ENCODE measurements around the gene GRK1.
A peak's percentile ranks its signal among the peaks of the same experiment; 100 is the strongest.
"Not testable (repeated sequence)": the region's sequence is repeated elsewhere in the genome, so short reads cannot be mapped to it uniquely, and the experiment has no call there.

Gene GRK1

DNA sequence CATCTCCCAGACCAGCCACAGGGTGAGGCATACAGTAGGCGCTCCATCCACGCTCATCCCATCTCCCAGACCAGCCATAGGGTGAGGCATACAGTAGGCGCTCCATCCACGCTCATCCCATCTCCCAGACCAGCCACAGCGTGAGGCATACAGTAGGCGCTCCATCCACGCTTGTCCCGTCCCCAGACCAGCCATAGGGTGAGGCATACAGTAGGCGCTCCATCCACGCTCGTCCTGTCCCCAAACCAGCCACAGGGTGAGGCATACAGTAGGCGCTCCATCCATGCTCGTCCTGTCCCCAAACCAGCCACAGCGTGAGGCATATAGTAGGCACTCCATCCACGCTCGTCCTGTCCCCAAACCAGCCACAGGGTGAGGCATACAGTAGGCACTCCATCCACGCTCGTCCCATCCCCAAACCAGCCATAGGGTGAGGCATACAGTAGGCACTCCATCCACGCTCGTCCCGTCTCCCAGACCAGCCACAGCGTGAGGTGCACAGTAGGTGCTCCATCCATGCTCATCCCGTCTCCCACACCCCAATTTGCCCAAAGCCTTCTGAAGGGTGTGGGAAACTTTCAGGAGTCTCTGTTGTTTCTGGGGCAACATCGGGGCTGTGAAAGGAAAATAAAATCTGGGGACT is 78.6 kb downstream of the GRK1 start:
- not testable (repeated sequence) for DNase-seq

GRCh38 chr13:113746143-113746525 is 79.1 kb downstream of the GRK1 start:
- no peak for DNase-seq

DNA sequence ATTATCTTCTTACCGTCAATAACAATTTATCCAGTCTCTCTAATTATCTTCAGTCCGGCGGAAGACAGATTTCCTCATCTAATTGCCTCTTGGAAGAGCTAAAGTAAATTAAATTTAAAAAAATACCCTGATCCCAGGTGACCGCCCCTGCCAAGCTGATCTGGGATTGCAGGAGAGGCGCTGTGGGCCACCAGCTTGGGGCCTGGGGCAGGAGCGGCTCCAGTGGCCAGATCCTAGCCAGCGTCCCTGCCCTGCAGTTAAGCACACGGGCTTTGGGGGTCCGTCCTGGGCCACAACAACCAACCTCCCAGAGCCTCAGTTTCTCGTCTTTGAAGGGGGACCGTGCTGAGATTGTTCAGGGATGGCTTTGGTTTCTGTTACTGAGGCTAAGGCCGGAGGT is 79.7 kb downstream of the GRK1 start:
- DNase-seq: no peak

GRCh38 chr13:113747291-113747833 is 80.3 kb downstream of the GRK1 start:
- DNase-seq: no peak

GRCh38 chr13:113748101-113748861 is 81.3 kb downstream of the GRK1 start:
- DNase-seq: no peak

- DNase-seq: no peak
Measured at GRCh38 chr13:113748862-113749451, 81.9 kb downstream of the GRK1 start.

- DNase-seq: no peak
Measured at GRCh38 chr13:113749507-113749906, 82.5 kb downstream of the GRK1 start.

DNA sequence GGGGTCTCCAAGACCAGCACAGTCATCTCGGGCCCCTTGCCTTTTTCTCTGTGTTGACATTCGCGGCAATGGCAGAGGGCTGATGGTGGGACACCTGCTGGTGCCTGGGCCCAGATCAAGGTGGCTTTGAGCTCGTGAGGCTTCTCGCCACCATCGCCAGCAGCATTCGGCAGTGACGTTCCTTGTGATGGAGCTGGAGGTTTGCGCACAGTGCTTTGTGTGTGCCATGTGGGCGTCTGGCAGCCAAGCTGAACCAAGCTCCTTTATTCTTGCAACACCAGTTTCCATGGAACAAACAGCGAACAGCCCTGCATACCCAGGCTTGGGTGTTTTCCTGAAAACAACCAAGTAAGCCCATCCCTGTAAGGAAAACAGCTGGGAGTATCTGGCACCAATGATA is 82.9 kb downstream of the GRK1 start:
- no peak for DNase-seq

DNA sequence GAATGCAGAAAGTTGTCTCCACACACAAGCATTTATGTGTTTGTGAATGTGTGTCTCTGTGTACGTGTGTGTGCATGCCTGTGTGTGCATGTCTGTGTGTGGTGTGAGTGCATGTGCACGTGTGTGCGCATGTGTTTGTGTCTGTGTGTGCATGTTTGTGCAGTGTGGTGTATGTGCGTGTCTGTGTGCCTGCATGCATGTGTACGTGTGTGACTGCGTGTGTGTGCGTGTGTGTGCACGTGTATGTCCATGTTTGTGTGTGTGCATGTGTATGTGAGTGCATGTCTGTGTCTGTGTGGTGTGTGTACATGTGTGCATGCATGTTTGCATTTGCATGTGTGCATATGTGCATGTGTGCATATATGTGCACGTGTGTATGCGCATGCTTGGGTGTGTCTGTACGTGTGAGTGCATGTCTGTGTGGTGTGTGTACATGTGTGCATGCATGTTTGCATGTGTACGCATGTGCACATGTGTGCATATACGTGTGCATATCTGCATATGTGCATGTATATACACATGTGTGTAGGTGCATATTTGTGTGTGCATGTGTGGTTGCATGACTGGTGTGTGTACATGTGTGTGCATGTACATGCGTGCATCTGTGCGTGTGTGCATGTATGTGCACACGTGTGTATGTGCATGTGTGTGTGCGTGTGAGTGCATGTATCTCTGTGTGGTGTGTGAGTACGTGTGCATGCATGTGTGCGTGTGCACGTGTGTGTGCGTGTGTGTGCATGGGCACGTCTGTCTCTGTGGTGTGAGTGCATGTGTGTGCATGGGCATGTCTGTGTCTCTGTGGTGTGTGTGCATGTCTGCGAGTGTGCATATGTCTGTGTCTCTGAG is 83.8 kb downstream of the GRK1 start:
- DNase-seq: no peak

DNA sequence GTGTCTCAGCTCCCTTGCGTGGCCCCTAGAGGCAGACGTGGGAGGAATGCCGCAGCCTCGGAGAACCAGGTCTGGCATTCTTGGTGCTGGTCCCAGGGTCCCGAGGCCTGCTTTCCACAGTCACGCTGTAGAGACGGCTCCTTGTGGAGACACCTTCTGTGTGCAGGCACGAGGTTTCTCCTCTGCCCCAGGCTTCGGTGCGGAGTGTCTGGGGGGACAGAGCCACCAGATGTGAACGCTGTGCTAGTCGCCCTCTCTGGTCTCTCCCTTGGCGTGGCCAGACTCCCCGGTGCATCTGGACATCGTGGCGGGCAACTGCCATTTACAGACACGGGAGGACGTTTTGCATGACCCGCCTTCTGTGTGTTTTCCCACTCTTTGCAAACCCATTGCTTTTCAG is 84.5 kb downstream of the GRK1 start:
- DNase-seq: no peak

DNA sequence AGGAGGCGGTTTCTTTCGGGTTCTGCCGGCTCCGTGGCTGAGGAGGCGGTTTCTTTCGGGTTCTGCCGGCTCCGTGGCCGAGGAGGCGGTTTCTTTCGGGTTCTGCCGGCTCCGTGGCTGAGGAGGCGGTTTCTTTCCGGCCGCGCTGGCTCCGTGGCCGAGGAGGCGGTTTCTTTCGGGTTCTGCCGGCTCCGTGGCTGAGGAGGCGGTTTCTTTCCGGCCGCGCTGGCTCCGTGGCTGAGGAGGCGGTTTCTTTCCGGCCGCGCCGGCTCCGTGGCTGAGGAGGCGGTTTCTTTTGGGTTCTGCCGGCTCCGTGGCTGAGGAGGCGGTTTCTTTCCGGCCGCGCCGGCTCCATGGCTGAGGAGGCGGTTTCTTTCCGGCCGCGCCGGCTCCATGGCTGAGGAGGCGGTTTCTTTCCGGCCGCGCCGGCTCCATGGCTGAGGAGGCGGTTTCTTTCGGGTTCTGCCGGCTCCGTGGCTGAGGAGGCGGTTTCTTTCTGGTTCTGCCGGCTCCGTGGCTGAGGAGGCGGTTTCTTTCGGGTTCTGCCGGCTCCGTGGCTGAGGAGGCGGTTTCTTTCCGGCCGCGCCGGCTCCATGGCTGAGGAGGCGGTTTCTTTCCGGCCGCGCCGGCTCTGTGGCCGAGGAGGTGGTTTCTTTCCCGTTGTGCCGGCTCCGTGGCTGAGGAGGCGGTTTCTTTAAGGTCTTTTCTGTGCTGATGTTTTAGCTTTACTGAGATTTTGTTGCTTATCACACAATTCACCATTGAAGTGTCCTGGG is 85.4 kb downstream of the GRK1 start:
- not testable (repeated sequence) for DNase-seq

DNA sequence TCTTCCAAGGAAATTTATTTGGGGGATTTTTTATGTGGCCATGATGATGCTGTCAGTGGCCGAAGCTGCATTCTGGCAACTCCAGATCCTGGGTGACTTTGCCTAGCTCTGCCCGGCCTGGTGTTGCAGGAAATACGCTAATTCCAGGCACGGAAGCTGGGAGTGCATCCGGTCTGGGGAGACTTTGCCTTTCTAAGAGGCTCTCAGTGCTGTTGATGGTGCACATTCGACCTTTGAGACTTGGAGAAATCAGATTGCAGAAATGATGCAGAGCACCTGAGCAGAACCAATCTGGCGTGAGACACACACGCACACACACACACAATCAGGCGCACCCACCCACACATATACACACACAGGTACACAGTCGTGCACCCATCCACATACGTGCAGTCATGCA is 86.2 kb downstream of the GRK1 start:
- no peak for DNase-seq

- no peak for DNase-seq
Measured at GRCh38 chr13:113754242-113754641, 87.2 kb downstream of the GRK1 start.

DNA sequence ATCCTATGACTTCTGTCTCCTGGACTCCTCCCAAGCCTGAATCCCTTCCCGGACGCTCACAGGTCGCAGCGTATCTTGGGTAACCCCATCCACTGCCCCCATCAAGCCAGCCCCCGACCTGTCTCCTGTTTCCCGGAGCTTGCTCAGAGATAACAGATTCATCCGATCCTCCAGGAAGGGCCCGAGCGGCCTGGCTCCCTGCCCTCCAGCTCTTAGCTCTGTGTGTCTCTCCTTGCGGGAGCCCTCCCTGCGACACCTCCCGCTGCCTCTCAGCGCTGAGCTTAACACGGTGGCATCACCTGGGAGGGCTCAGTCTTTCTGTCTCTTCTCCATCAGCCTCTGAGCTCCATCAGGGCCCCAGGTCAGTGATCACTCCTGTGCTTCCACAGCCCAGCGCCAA is 87.7 kb downstream of the GRK1 start:
- DNase-seq: no peak

DNA sequence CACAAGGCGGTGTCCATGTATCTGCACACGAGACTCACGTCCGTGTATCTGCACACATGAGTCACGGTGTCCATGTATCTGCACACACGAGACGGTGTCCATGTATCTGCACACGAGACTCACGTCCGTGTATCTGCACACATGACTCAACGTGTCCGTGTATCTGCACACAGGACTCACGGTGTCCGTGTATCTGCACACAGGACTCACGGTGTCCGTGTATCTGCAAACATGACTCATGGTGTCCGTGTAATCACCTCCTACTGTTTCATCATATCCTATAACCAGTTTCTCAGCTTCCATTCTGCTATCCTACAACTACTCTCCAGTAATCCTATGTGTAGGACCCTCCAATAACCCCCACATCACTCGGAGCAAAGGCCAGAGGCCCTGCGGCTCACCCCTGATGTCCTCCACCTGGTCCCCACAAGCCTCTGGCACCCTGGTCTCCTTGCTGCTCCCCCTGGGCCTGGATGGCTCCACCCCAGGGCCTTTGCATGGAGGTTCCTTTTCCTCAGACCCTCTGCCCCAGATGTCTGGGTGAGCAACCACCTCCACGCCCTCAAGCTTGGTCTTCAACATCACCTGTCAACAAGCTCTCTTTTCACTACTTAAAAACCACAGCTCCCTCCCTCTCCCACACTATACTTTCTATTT is 89.5 kb downstream of the GRK1 start:
- DNase-seq: no peak

GRCh38 chr13:113758651-113759524 is 91.9 kb downstream of the GRK1 start, which contains the start of gene TMEM255B:
Gene TMEM255B (plus strand): TSS chr13:113759226. CDS start chr13:113759270, 44 bp downstream.
- DNase-seq: peak; percentile 49

GRCh38 chr13:113759525-113760137 is 92.6 kb downstream of the GRK1 start:
- no peak for DNase-seq

DNA sequence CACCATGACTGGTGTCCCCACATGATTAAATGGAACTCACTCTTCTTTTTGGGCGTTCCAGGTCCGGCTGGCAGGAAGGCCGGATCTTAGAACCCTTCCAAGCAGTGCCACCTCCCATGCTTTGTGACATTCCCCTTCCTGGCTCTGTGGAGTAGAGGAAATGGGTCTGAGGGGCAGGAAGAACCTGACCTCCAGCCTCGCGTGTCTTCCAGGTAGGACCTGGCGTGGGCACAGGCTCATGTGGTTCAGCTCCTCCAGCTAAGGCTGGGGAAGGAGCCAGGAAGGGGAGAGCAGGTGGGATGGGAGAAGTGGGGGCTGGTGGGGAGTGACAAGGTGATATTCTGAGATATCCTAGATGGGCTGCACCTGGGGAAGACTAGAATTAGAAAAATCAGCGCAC is 94.1 kb downstream of the GRK1 start:
- DNase-seq: no peak

- no peak for DNase-seq
Measured at GRCh38 chr13:113762075-113762474, 95.1 kb downstream of the GRK1 start.

DNA sequence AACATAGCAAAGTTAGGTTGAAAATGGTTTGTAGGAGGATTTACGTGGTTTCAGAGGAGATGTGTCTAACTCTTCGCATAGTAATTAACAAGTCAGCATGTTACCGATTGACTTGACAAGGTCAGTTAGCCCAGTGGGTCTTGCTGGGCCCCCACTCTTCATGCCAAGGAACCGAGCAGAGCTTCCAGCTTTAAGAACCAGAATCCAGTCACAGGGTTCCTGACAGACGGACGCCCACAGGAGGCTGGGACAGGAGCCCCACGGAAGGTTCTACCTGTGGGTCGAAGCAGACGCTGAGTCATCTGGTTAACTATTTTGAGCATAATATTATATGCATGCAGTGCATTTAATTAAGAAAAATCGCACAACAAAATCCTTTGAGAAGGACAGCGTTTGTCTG is 95.5 kb downstream of the GRK1 start:
- no peak for DNase-seq

Data from DMS153 (cell line).